ENCODE measurements around the gene ITGB2.

The ITGB2 gene

GRCh38 chr21:44854664-44855446 lies 65.8 kb downstream of the ITGB2 start:
- H3K9me3 ChIP-seq (ENCODE audit: control insufficient read depth, insufficient read depth, low read length) = no peaks in the 10 kb centered on the region
- no peaks in the 10 kb centered on the region for H3K4me1 ChIP-seq (ENCODE audit: insufficient read depth, low read length)
- H3K9ac ChIP-seq (ENCODE audit: low read depth, low read length) = no peak overlapping the region
- H3K36me3 ChIP-seq (ENCODE audit: insufficient read depth, low read length) = peaks cover 42% of the 10 kb centered on the region

GRCh38 chr21:44854391-44854663 lies 66.4 kb downstream of the ITGB2 start:
- H3K9ac ChIP-seq (ENCODE audit: low read depth, low read length) = no peak overlapping the region

GRCh38 chr21:44853601-44854390 lies 66.9 kb downstream of the ITGB2 start:
- H3K9me3 ChIP-seq (ENCODE audit: control insufficient read depth, insufficient read depth, low read length) = no peaks in the 10 kb centered on the region; the same call in 1 of the 2 replicates
- no peaks in the 10 kb centered on the region for H3K4me1 ChIP-seq (ENCODE audit: insufficient read depth, low read length)
- H3K36me3 ChIP-seq (ENCODE audit: insufficient read depth, low read length) = peaks cover 48% of the 10 kb centered on the region
- H3K9ac ChIP-seq (ENCODE audit: low read depth, low read length) = no peak overlapping the region

More at GRCh38 chr21:44854391-44854663, 66.4 kb downstream of the ITGB2 start:
- H3K36me3 ChIP-seq (ENCODE audit: insufficient read depth, low read length) = peaks cover 47% of the 10 kb centered on the region
- no peaks in the 10 kb centered on the region for H3K4me1 ChIP-seq (ENCODE audit: insufficient read depth, low read length)
- H3K9me3 ChIP-seq (ENCODE audit: control insufficient read depth, insufficient read depth, low read length) = no peaks in the 10 kb centered on the region; the same call in 1 of the 2 replicates

- H3K9me3 ChIP-seq (ENCODE audit: control insufficient read depth, insufficient read depth, low read length) = no peaks in the 10 kb centered on the region; the same call in 1 of the 2 replicates
- peaks cover 38% of the 10 kb centered on the region for H3K36me3 ChIP-seq (ENCODE audit: insufficient read depth, low read length)
- H3K9ac ChIP-seq (ENCODE audit: low read depth, low read length) = no peak overlapping the region
- peaks cover 7% of the 10 kb centered on the region; the same call in 1 of the 2 replicates for H3K4me1 ChIP-seq (ENCODE audit: insufficient read depth, low read length)
Measured at GRCh38 chr21:44850905-44851657, 69.6 kb downstream of the ITGB2 start.

- Histone ChIP-seq H3K9ac (ENCODE audit: low read depth, low read length) (no peak overlapping the region), H3K36me3 (ENCODE audit: insufficient read depth, low read length) (peaks cover 33% of the 10 kb centered on the region), H3K4me1 (ENCODE audit: insufficient read depth, low read length) (peaks cover 10% of the 10 kb centered on the region; the same call in 1 of the 2 replicates), H3K9me3 (ENCODE audit: control insufficient read depth, insufficient read depth, low read length) (no peaks in the 10 kb centered on the region; the same call in 1 of the 2 replicates)
Measured at GRCh38 chr21:44850208-44850800, 70.4 kb downstream of the ITGB2 start.

GRCh38 chr21:44849616-44850130 lies 71.0 kb downstream of the ITGB2 start:
- Histone ChIP-seq H3K9ac (ENCODE audit: low read depth, low read length) (no peak overlapping the region), H3K4me1 (ENCODE audit: insufficient read depth, low read length) (peaks cover 11% of the 10 kb centered on the region; the same call in 1 of the 2 replicates), H3K36me3 (ENCODE audit: insufficient read depth, low read length) (peaks cover 32% of the 10 kb centered on the region), H3K9me3 (ENCODE audit: control insufficient read depth, insufficient read depth, low read length) (no peaks in the 10 kb centered on the region; the same call in 1 of the 2 replicates)

GRCh38 chr21:44848821-44849521 lies 71.7 kb downstream of the ITGB2 start:
- Histone ChIP-seq H3K9ac (ENCODE audit: low read depth, low read length) (no peak overlapping the region), H3K36me3 (ENCODE audit: insufficient read depth, low read length) (peaks cover 27% of the 10 kb centered on the region), H3K4me1 (ENCODE audit: insufficient read depth, low read length) (peaks cover 11% of the 10 kb centered on the region; the same call in 1 of the 2 replicates), H3K9me3 (ENCODE audit: control insufficient read depth, insufficient read depth, low read length) (no peaks in the 10 kb centered on the region; the same call in 1 of the 2 replicates)

- Histone ChIP-seq H3K36me3 (ENCODE audit: insufficient read depth, low read length) (peaks cover 22% of the 10 kb centered on the region), H3K4me1 (ENCODE audit: insufficient read depth, low read length) (peaks cover 11% of the 10 kb centered on the region; the same call in 1 of the 2 replicates), H3K9ac (ENCODE audit: low read depth, low read length) (no peak overlapping the region), H3K9me3 (ENCODE audit: control insufficient read depth, insufficient read depth, low read length) (no peaks in the 10 kb centered on the region; the same call in 1 of the 2 replicates)
Measured at GRCh38 chr21:44847261-44848056, 73.2 kb downstream of the ITGB2 start.

- Histone ChIP-seq H3K36me3 (ENCODE audit: insufficient read depth, low read length) (peaks cover 20% of the 10 kb centered on the region), H3K9ac (ENCODE audit: low read depth, low read length) (peak overlapping the region; percentile 24; the same call in 1 of the 2 replicates), H3K4me1 (ENCODE audit: insufficient read depth, low read length) (peaks cover 11% of the 10 kb centered on the region; the same call in 1 of the 2 replicates), H3K9me3 (ENCODE audit: control insufficient read depth, insufficient read depth, low read length) (no peaks in the 10 kb centered on the region; the same call in 1 of the 2 replicates)
Measured at GRCh38 chr21:44846485-44847260, 74.0 kb downstream of the ITGB2 start.

- H3K9me3 ChIP-seq (ENCODE audit: control insufficient read depth, insufficient read depth, low read length) = no peaks in the 10 kb centered on the region; the same call in 1 of the 2 replicates
Measured at GRCh38 chr21:44846224-44846484, 74.5 kb downstream of the ITGB2 start.

GRCh38 chr21:44845418-44846223 lies 75.1 kb downstream of the ITGB2 start:
- peaks cover 12% of the 10 kb centered on the region for H3K36me3 ChIP-seq (ENCODE audit: insufficient read depth, low read length)
- no peaks in the 10 kb centered on the region; the same call in 1 of the 2 replicates for H3K9me3 ChIP-seq (ENCODE audit: control insufficient read depth, insufficient read depth, low read length)
- peaks cover 11% of the 10 kb centered on the region; the same call in 1 of the 2 replicates for H3K4me1 ChIP-seq (ENCODE audit: insufficient read depth, low read length)
- H3K9ac ChIP-seq (ENCODE audit: low read depth, low read length) = peak overlapping the region; percentile 24; the same call in 1 of the 2 replicates

More at GRCh38 chr21:44846224-44846484, 74.5 kb downstream of the ITGB2 start:
- H3K9ac ChIP-seq (ENCODE audit: low read depth, low read length) = peak overlapping the region; percentile 24; the same call in 1 of the 2 replicates
- peaks cover 11% of the 10 kb centered on the region; the same call in 1 of the 2 replicates for H3K4me1 ChIP-seq (ENCODE audit: insufficient read depth, low read length)
- H3K36me3 ChIP-seq (ENCODE audit: insufficient read depth, low read length) = peaks cover 15% of the 10 kb centered on the region

All from ES-I3 (cell line).